ENCODE measurements around the gene MS4A3.
"Not testable (repeated sequence)": the region's sequence is repeated elsewhere in the genome, so short reads cannot be mapped to it uniquely, and the experiment has no call there.

GRCh38 chr11:60050422-60050821, 6.0 kb upstream of the MS4A3 start:
- TF ChIP-seq CTCF, POLR2A (IDR thresholded peaks at IDR 0.05): not testable (repeated sequence)
